Measurements from ENCODE around the gene MCU. TPM values are rescaled to one million over a fixed set of nuclear protein-coding genes. Genes with fewer than 3 reads are reported as not detected.
A peak's percentile ranks its signal among the peaks of the same experiment; 100 is the strongest.

The MCU gene
- polyA plus RNA-seq, 1 donor (not counting 4 experiments of a cell fraction or from before 2014, with no cell fraction given) = 103 TPM

- TF ChIP-seq EZH2 (IDR thresholded peaks at IDR 0.05; ENCODE audit: low read length) (no peak), CTCF (optimal IDR thresholded peaks at IDR 0.05 in 1 of 3, IDR thresholded peaks at IDR 0.05 in 1 of 3, conservative IDR thresholded peaks at IDR 0.05 in 1 of 3; ENCODE audit: extremely low read depth in 1 of 3, insufficient read depth in 2 of 3, low read length in 3 of 3) (no peak)
- H2AFZ ChIP-seq (ENCODE audit: control insufficient read depth, low read length) = no peak overlapping the region
- H3K4me1 ChIP-seq (ENCODE audit: control insufficient read depth, extremely low read depth, insufficient read depth, low read length) = peaks cover 2% of the 10 kb centered on the region
- dilution Hi-C loops (cut with MboI; ENCODE audit: extremely low pct_ligation_motif_present, low sequenced_read_pairs) = no loop called here
- DNase-seq (ENCODE audit: low read depth, low spot score) (no peak), FAIRE-seq (peak; percentile 51)
- H3K36me3 ChIP-seq (ENCODE audit: control insufficient read depth in 2 of 2, extremely low read depth in 1 of 2, insufficient read depth in 2 of 2, low read length in 2 of 2) = peaks cover 6 to 8% of the 10 kb centered on the region in 2 experiments
- H3K9me1 ChIP-seq (ENCODE audit: control insufficient read depth, extremely low read depth, insufficient read depth, low read length) = no peaks in the 10 kb centered on the region
- H4K20me1 ChIP-seq (ENCODE audit: control insufficient read depth, extremely low read depth, insufficient read depth, low read length) = no peaks in the 10 kb centered on the region
- peaks cover 6% of the 10 kb centered on the region for H3K79me2 ChIP-seq (ENCODE audit: control insufficient read depth, insufficient read depth, low read length)
- H3K27ac ChIP-seq (ENCODE audit: control insufficient read depth, insufficient read depth, low read length) = no peak overlapping the region
- no peak overlapping the region for H3K4me2 ChIP-seq (ENCODE audit: control insufficient read depth, extremely low read depth, insufficient read depth, low read depth, low read length)
- no peak overlapping the region for H3K9ac ChIP-seq (ENCODE audit: control insufficient read depth, extremely low read depth, insufficient read depth, low read length)
- no peak overlapping the region for H3K4me3 ChIP-seq (ENCODE audit: control insufficient read depth in 2 of 3, extremely low read depth in 1 of 3, insufficient read depth in 2 of 3, low read depth in 1 of 3, low read length in 3 of 3)
- H3K9me3 ChIP-seq (ENCODE audit: control insufficient read depth, low read depth, low read length) = no peaks in the 10 kb centered on the region
- H3K27me3 ChIP-seq (ENCODE audit: control insufficient read depth, extremely low read depth, insufficient read depth, low read length) = no peaks in the 10 kb centered on the region
Measured at GRCh38 chr10:72832701-72833100, 140.8 kb downstream of the MCU start.

GRCh38 chr10:72834183-72834825 is 142.4 kb downstream of the MCU start:
- Histone ChIP-seq H3K27ac (ENCODE audit: control insufficient read depth, insufficient read depth, low read length) (no peak overlapping the region), H3K9me3 (ENCODE audit: control insufficient read depth, low read depth, low read length) (no peaks in the 10 kb centered on the region), H3K9ac (ENCODE audit: control insufficient read depth, extremely low read depth, insufficient read depth, low read length) (no peak overlapping the region), H3K27me3 (ENCODE audit: control insufficient read depth, extremely low read depth, insufficient read depth, low read length) (no peaks in the 10 kb centered on the region), H3K4me2 (ENCODE audit: control insufficient read depth, extremely low read depth, insufficient read depth, low read depth, low read length) (no peak overlapping the region), H3K36me3 (ENCODE audit: control insufficient read depth in 2 of 2, extremely low read depth in 1 of 2, insufficient read depth in 2 of 2, low read length in 2 of 2) (peaks cover 6 to 8% of the 10 kb centered on the region in 2 experiments), H3K9me1 (ENCODE audit: control insufficient read depth, extremely low read depth, insufficient read depth, low read length) (no peaks in the 10 kb centered on the region), H3K79me2 (ENCODE audit: control insufficient read depth, insufficient read depth, low read length) (peaks cover 3% of the 10 kb centered on the region), H3K4me1 (ENCODE audit: control insufficient read depth, extremely low read depth, insufficient read depth, low read length) (peaks cover 2% of the 10 kb centered on the region), H4K20me1 (ENCODE audit: control insufficient read depth, extremely low read depth, insufficient read depth, low read length) (no peaks in the 10 kb centered on the region), H2AFZ (ENCODE audit: control insufficient read depth, low read length) (no peak overlapping the region), H3K4me3 (ENCODE audit: control insufficient read depth in 2 of 3, extremely low read depth in 1 of 3, insufficient read depth in 2 of 3, low read depth in 1 of 3, low read length in 3 of 3) (no peak overlapping the region)
- TF ChIP-seq EZH2 (IDR thresholded peaks at IDR 0.05; ENCODE audit: low read length) (no peak), CTCF (optimal IDR thresholded peaks at IDR 0.05 in 1 of 3, IDR thresholded peaks at IDR 0.05 in 1 of 3, conservative IDR thresholded peaks at IDR 0.05 in 1 of 3; ENCODE audit: extremely low read depth in 1 of 3, insufficient read depth in 2 of 3, low read length in 3 of 3) (peak; percentile 51 to 69 (median 59))
- FAIRE-seq = peak; percentile 64
- DNase-seq (ENCODE audit: low read depth, low spot score) = no peak
- dilution Hi-C loops (cut with MboI; ENCODE audit: extremely low pct_ligation_motif_present, low sequenced_read_pairs) = no loop called here

All from keratinocyte (primary cell).